ENCODE results near the gene ZNF428.

ZNF428 gene

GRCh38 chr19:43562226-43562697 lies 57.2 kb downstream of the ZNF428 start:
- no peak for DNase-seq (ENCODE audit: low read depth in 2 of 2)

GRCh38 chr19:43561139-43561970 lies 58.1 kb downstream of the ZNF428 start:
- DNase-seq (ENCODE audit: low read depth in 2 of 2) = no peak

DNA sequence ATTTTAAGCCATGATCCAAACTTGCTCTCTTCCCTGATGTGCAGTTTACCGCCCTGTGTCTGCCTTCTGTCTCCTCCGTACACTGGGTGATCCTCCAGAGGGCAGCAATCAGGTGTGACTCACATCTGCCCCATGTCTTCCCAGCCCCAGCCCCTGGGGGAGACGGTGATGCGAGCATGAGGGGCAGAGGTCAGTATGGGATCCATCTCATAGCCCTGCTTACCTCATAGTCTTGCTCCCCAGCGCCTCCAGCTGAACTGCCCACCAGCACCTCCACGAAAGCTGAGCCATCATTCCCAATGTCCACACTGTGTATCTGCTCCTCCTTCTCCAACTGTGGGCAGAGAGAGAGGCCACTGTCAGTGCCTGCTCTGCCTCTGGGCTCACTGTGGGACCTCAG lies 58.7 kb downstream of the ZNF428 start:
- DNase-seq (ENCODE audit: low read depth in 2 of 2) = no peak

All from activated CD4-positive, alpha-beta T cell treated with anti-CD3 and anti-CD28 coated beads for 24 hours (primary cell).